SK-N-SH treated with all-trans-retinoic acid at 6 μM for 48 hours (cell line): Measurements from ENCODE around the gene RPS6KA4.

Experiments used
- ARNTL ChIP-seq: fragments of 450-650 bp; formaldehyde crosslinking; IDR thresholded peaks from 2 replicates; pipeline ENCODE4 v1.5.0; 2020; ENCODE audit warnings: low read depth, mild to moderate bottlenecking, moderate library complexity, borderline replicate concordance
- CREB5 ChIP-seq: fragments of 250-450 bp; sonication (Bioruptor Pico); IDR thresholded peaks from 2 replicates; pipeline ENCODE4 v1.5.1; 2020; ENCODE audit warnings: low read depth, mild to moderate bottlenecking, moderate library complexity
- GLIS3 ChIP-seq: fragments of 250-450 bp; sonication (Bioruptor Pico); IDR thresholded peaks from 2 replicates; pipeline ENCODE4 v1.5.0; 2020; ENCODE audit warnings: mild to moderate bottlenecking, moderate library complexity
- ISL1 ChIP-seq: fragments of 250-450 bp; sonication (Bioruptor Pico); IDR thresholded peaks from 2 replicates; pipeline ENCODE4 v2.1.2; 2022; ENCODE audit warnings: mild to moderate bottlenecking, moderate library complexity
- POU6F1 ChIP-seq: fragments of 250-450 bp; sonication (Bioruptor Pico); IDR thresholded peaks from 2 replicates; pipeline ENCODE4 v1.8.0; 2021; ENCODE audit warnings: low read depth, mild to moderate bottlenecking, moderate library complexity, borderline replicate concordance
- TOX ChIP-seq: fragments of 250-450 bp; sonication (Bioruptor Pico); IDR thresholded peaks from 2 replicates; pipeline ENCODE4 v1.8.0; 2021; ENCODE audit warnings: mild to moderate bottlenecking, moderate library complexity, borderline replicate concordance
- TSHZ2 ChIP-seq: fragments of 250-450 bp; sonication (Bioruptor Pico); IDR thresholded peaks from 2 replicates; pipeline ENCODE4 v1.5.0; 2020; ENCODE audit warnings: mild to moderate bottlenecking, moderate library complexity
- ZC3H10 ChIP-seq: fragments of 250-450 bp; sonication (Bioruptor Pico); IDR thresholded peaks from 2 replicates; pipeline ENCODE4 v1.5.1; 2021; ENCODE audit warnings: mild to moderate bottlenecking, moderate library complexity

DNA sequence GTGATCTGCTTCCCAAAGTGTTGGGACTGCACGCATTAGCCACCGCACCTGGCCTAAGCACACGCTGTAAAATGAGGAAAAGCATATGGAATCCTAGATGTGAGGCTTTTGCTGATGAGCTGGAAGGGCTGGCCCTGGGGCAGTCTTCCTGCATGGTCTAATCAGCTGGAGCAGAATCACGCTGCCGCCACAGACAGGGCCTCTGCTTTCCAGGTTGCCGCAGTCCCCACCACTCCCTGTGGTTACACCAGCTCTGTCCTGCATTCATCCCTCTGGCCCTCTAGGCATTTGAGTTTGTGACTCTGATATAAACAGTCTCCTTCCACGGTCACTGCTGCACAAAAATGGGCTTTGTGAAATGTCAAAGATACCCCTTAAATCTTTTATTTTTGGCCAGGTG is 17.1 kb downstream of the RPS6KA4 start:
- TF ChIP-seq TSHZ2 (no peak), CREB5 (CRISPR knock-in tag) (no peak), ARNTL (CRISPR knock-in tag) (no peak), POU6F1 (CRISPR knock-in tag) (no peak), ISL1 (CRISPR knock-in tag) (no peak), TOX (CRISPR knock-in tag) (no peak), ZC3H10 (CRISPR knock-in tag) (no peak), GLIS3 (CRISPR knock-in tag) (no peak)
